SKM-1 (cell line): Measurements from ENCODE around the gene MEGF6.
A peak's percentile ranks its signal among the peaks of the same experiment; 100 is the strongest.

Source experiments
- DNase-seq: peaks from one replicate; lab custom pipeline; 2025; ENCODE audit not compliant: unreplicated experiment; lab: John Stamatoyannopoulos, UW

MEGF6 gene

GRCh38 chr1:3611170-3612019 lies at the start of gene MEGF6:
Gene MEGF6 (minus strand): TSS chr1:3611508. CDS start chr1:3611268, 240 bp downstream.
- DNase-seq: no peak

- DNase-seq: no peak
These were observed 49.4 kb upstream of the MEGF6 start for GRCh38 chr1:3660704-3661103.

- DNase-seq: no peak
These were observed 47.8 kb upstream of the MEGF6 start for GRCh38 chr1:3659093-3659492.

- DNase-seq: no peak
These were observed 46.9 kb upstream of the MEGF6 start for GRCh38 chr1:3658231-3658615.

GRCh38 chr1:3657578-3658230 lies 46.4 kb upstream of the MEGF6 start:
- no peak for DNase-seq

GRCh38 chr1:3657096-3657475 lies 45.8 kb upstream of the MEGF6 start:
- DNase-seq: no peak

- no peak for DNase-seq
These were observed 45.3 kb upstream of the MEGF6 start for GRCh38 chr1:3656450-3657095.

- no peak for DNase-seq
These were observed 43.4 kb upstream of the MEGF6 start for GRCh38 chr1:3654549-3655281.

GRCh38 chr1:3653286-3653618 lies 41.9 kb upstream of the MEGF6 start:
- no peak for DNase-seq

GRCh38 chr1:3652548-3653285 lies 41.4 kb upstream of the MEGF6 start:
- DNase-seq: no peak

GRCh38 chr1:3651930-3652547 lies 40.7 kb upstream of the MEGF6 start, which contains the start of gene TP73:
Gene TP73 (plus strand): TSS chr1:3652516. CDS start chr1:3682366, 29,850 bp downstream.
- no peak for DNase-seq

GRCh38 chr1:3651026-3651929 lies 40.0 kb upstream of the MEGF6 start:
- no peak for DNase-seq

- no peak for DNase-seq
These were observed 39.1 kb upstream of the MEGF6 start for GRCh38 chr1:3650248-3651025.

- DNase-seq: peak; percentile 84
These were observed 38.3 kb upstream of the MEGF6 start, which contains the start of gene WRAP73 for GRCh38 chr1:3649342-3650247. Gene WRAP73 (minus strand): TSS chr1:3650103. CDS start chr1:3649999, 104 bp downstream.

- no peak for DNase-seq
These were observed 35.3 kb upstream of the MEGF6 start for GRCh38 chr1:3646596-3646995.

GRCh38 chr1:3645666-3646355 lies 34.5 kb upstream of the MEGF6 start:
- DNase-seq: no peak

- no peak for DNase-seq
These were observed 33.9 kb upstream of the MEGF6 start for GRCh38 chr1:3645247-3645646.
